NCI-H2081 treated with DMSO at 0.1 percent for 48 hours (cell line): ENCODE results near the gene MRPS5.
"Not testable (repeated sequence)": the region's sequence is repeated elsewhere in the genome, so short reads cannot be mapped to it uniquely, and the experiment has no call there.

Source experiments
- DNase-seq: peaks from one replicate; lab custom pipeline; 2025; lab: John Stamatoyannopoulos, UW

Gene MRPS5

DNA sequence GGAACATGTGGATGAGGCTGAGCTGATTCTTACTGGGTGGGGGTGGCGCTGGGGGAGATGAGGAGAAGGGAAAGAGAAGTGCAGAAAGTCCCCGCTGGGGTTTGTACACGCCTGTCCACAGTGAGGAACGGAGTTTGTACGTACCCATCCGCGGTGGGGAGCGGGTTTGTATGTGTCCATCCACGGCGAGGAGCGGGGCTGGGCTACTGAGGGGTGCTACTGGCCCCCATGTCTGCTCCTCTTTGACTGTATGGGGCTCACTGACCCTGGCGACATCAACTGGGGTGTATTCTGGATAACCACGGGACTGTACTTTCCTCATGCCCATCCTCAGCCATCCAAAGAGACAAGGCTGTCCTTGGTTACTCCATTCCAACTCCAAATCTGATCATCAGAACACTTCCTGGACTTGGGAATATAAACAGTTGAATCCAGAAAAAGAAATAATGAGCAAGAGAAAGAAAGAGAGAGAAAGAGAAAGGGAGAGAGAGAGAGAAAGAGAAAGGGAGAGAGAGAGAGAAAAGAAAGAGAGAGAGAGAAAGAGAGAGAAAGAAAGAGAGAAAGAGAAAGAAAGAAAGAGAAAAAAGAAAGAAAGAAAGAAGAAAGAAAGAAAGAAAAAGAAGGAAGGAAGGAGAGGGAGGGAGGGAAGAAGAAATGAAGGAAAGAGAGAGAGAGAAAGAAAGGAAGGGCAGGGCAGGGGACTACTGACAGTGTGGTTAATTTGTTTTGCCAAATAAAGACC lies 75.1 kb downstream of the MRPS5 start:
- no peak for DNase-seq

DNA sequence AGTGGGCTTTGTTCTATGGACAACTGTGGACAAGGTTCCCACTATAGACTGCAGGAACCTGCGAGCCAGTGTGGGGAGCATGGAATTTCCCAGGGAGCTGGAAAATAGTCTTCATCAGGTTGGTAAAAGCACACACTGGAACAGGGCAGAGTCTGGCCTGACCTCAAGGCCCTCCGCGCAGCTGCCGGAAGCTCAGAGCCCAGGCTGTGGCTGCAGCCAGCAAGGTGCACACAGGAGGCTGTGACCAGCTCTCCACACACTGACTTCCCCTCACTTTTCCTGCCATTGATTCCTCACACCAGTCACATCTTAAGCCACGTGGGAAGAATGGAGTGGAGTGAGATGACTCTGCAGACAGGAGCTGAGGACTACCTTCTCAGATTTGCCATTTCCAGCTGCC lies 77.0 kb downstream of the MRPS5 start:
- no peak for DNase-seq

DNA sequence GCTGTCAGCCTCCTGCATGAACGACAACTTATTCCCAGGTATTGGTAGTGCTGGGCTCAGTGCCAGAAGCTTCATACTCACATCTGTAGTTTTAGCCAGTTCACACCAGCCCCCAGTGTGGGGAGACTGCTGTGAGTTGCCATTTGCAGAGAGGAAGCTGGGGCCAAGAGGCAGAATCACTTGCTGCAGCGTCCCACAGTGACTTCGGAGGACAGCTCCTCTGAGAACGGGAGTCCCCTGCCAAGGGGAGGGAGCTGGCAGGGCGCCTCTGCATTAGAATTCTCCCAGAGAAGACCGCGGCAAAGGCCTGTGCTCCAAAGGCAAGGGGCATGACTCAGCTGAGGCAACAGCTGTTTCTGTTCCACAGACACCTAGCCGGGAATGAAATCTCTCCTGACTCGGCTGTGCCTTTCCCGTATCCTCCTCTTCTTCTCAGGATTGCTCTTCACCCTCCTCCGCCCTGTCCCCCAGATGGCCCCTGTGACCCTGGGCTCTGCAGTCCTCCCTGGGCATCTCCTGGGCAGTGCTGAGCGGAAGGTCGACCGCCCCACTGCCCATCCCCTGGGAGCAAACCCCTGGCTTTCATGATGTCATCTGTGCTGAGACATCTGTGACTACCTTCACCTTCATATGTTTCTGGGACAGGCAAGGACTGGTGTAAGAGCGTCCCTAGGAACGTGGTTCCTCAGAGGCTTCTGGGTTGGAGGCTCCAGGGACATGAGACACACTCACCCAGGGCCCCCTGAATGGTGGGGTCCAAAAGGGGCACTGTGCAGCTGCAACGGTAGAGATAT lies 78.1 kb downstream of the MRPS5 start:
- no peak for DNase-seq

DNA sequence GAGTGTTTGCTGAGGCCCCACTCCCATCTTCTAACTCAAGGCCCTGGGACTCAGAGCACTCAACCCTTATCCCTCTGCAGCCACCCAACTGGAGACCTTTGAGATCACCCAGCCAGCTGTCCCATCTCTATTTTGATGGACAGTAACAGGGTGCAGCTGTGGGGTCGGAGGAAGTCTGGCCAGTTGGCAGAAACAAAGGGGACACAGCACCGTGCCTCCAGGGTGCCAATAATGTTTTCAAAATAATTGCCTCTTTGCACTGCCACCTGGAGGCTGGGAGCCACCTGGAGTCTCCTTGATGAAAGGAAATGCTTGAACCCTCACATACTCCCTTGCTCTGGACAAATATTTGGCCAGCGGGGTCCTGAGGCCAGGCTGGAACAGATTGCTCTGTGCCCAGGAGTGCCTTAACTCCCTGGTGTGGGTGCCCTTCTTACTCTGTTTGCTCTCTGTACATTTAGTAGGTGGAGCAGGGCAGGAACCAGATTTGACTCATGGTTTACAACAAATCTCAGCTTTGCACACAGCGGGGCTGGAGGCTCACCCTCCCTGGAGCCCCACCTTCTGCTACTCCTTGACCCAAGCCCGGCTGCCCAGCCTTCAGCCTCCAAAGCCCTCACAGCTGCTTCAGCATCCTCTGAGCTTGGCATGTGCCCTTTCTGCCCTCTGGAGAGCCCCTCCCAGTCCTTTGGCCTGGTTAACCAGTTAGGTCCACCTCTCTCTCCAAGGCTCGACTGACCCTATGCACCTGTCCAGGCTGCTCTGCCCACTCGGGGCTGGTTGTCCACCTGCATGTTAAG lies 78.9 kb downstream of the MRPS5 start:
- no peak for DNase-seq

DNA sequence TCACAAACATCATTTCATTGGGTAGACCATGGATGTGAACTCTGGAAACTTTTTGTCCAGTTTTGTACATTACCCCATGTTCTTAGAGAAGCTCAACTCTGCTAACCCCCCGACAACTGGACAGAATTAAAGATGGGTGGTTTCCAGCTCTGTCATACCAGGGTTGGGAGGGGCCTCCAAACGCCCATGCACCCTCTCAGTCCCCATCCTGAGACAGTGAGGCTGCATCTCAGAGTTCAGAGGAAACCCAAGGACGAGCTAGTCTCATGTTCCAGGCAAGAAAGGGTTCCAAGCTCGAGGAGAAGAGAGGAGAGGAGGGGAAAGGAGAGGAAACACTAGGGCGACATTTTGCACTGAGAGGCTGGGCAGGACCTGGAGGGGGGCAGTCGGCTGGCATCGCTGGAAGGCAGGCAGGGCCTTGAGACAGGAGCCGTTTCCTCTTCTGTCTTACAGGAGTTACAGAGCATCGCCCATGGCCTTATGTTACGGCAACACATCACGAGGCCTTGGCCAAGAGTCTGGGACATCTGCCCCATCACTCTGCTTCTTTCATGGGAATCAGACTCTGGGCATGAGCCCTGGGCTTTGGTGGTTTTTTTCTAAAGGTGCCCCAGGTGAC lies 79.7 kb downstream of the MRPS5 start:
- no peak for DNase-seq

DNA sequence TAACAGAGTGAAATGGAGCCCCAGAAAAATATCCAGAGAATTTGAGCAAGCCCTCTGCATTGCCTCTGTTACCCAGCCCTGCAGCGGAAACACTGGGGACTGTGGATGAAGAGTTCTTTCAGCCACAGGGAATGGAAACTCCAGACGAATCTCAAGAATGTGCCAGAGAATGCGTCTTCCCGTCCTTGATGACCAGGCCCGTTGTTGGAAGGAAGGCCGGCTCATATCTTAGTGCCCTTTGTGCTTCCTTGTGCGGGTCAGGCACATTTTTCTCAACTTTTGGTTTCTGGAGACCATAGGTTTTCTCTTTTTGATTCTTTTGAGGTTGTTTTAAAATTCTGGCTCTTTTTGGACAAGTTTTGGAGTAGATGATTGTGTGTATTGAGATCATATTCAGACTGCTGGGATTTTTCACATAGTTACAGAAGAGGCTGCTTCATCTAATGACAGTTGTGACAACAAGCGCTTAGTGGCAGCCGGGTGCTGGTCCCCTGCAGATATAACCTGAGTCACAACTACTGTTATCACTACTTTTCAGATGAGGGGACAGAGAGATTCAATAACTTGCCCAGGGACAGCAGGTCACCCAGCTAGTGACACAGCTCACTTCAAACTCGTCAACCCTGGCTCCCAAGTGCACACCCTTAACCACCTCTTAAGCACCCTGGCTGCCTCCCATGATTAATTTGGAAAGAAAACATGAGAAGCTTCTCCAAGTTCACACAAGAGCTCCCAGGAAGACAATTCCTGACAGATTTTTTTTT lies 80.4 kb downstream of the MRPS5 start:
- no peak for DNase-seq

DNA sequence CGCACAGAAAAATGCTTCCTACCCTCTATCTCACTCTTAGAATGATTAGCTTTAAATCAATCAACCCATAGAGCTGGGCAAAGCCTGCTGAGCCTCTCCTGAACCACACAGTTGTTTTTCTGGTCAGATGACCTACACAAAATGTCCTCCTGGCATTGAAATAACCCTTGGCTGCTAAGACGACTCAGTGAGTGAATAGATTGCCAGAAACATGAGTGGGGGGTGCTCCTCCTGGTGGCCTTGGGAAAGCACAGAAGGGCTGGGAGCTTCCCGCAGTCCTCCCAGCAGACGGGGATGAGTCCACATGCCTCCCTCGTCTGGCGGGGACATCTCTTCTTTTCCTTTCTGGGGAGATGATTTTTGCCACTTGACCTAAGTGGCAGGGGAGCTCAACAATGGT lies 81.2 kb downstream of the MRPS5 start:
- DNase-seq, result no peak

DNA sequence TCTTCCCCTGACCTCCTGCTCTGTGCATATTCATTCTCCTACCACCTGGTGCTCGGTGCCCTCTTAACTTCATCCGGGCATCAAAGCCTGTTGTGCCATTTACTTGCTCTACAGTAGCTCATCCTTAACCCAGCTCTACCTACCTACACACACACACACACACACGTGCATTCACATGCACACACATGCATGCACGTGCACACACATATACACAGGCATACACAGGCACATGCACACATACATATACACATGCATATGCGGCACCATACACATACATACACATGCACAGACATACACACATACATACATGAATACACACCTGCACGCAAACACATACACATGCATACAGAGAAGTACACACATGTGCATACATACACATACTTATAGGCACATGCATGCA lies 81.6 kb downstream of the MRPS5 start:
- DNase-seq, result no peak

DNA sequence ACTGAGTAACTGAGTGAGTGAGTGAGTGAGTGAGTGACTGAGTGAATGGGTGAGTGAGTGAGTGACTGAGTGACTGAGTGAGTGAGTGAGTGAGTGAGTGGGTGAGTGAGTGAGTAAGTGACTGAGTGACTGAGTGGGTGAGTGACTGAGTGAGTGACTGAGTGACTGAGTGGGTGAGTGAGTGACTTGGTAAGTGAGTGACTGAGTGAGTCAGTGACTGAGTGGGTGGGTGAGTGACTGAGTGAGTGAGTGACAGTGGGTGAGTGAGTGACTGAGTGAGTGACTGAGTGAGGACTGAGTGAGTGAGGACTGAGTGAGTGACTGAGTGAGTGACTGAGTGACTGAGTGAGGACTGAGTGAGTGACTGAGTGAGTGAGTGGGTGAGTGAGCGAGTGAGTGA lies 82.2 kb downstream of the MRPS5 start:
- no peak for DNase-seq

DNA sequence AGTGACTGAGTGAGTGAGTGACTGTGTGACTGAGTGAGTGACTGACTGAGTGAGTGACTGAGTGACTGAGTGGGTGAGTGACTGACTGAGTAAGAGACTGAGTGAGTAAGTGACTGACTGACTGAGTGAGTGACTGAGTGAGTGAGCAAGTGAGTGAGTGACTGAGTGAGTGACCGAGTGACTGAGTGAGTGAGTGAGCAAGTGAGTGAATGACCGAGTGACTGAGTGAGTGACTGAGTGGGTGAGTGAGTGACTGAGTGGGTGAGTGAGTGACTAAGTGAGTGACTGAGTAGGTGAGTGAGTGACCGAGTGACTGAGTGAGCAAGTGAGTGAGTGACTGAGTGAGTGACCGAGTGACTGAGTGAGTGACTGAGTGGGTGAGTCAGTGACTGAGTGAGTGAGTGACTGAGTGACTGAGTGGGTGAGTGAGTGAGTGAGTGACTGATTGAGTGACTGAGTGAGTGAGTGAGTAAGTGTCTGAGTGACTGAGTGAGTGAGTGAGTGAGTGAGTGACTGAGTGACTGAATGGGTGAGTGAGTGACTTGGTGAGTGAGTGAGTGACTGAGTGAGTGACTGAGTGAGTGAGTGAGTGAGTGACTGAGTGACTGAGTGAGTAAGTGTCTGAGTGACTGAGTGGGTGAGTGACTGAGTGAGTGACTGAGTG lies 82.8 kb downstream of the MRPS5 start:
- no peak for DNase-seq

DNA sequence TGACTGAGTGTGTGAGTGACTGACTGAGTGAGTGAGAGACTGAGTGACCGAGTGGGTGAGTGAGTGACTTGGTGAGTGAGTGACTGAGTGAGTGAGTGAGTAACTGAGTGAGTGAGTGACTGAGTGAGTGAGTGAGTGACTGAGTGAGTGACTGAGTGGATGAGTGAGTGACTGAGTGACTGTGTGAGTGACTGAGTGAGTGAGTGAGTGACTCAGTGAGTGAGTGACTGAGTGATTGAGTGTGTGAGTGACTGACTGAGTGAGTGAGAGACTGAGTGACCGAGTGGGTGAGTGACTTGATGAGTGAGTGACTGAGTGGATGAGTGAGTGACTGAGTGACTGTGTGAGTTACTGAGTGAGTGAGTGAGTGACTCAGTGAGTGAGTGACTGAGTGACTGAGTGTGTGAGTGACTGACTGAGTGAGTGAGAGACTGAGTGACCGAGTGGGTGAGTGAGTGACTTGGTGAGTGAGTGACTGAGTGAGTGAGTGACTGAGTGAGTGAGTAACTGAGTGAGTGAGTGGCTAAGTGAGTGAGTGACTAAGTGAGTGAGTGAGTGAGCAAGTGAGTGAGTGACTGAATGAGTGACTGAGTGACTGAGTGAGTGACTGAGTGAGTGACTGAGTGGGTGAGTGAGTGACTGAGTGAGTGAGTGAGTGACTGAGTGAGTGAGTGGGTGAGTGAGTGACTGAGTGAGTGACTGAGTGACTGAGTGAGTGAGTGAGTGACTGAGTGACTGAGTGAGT lies 83.6 kb downstream of the MRPS5 start:
- not testable (repeated sequence) for DNase-seq

DNA sequence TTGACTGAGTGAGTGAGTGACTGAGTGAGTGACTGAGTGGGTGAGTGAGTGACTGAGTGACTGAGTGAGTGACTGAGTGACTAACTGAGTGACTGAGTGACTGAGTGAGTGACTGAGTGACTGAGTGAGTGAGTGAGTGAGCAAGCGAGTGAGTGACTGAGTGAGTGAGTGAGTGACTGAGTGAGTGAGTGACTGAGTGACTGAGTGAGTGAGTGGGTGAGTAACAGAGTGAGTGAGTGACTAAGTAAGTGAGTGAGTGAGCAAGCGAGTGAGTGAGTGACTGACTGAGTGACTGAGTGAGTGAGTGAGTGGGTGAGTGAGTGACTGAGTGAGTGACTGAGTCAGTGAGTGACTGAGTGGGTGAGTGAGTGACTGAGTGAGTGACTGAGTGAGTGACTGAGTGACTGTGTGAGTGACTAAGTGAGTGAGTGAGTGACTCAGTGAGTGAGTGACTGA lies 84.2 kb downstream of the MRPS5 start:
- DNase-seq, result no peak

DNA sequence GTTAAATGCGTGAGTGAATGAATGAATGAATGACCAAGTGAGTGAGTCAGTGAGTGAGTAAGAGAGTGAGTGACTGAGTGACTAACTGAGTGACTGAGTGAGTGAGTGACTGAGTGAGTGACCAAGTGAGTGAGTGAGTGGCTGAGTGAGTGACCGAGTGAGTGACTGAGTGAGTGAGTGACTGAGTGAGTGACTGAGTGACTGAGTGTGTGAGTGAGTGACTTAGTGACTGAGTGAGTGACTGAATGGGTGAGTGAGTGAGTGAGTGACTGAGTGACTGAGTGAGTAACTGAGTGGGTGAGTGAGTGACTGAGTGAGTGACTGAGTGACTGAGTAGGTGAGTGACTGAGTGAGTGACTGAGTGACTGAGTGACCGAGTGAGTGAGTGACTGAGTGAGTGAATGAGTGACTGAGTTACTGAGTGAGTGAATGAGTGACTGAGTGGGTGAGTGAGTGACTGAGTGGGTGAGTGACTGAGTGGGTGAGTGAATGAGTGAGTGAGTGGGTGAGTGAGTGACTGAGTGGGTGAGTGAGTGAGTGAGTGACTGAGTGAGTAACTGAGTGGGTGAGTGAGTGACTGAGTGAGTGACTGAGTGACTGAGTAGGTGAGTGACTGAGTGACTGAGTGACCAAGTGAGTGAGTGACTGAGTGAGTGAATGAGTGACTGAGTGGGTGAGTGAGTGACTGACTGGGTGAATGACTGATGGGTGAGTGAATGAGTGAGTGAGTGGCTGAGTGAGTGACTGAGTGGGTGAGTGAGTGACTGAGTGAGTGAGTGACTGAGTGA lies 84.8 kb downstream of the MRPS5 start:
- no peak for DNase-seq
